Gastroesophageal sphincter (tissue), 4 donors: ENCODE data around the gene ALK. TPM values are rescaled to one million over a fixed set of nuclear protein-coding genes. Genes with fewer than 3 reads are reported as not detected.

Source experiments
- ATAC-seq: fragments of 150-250 bp; one replicate; pipeline ENCODE4 v1.9.1; 2016; ENCODE audit warnings: mild to moderate bottlenecking, moderate library complexity
- H3K27ac ChIP-seq, 4 donors: fragments of 200-600 bp; sonication (generic) in 3 of 4; 1 replicate in 3 of 4; 2 replicates in 1 of 4; pipeline ENCODE4 v1.5.1; 2016 to 2019
- H3K27me3 ChIP-seq: fragments of 200-600 bp; sonication (generic); one replicate; pipeline ENCODE4 v1.5.1; 2019
- H3K36me3 ChIP-seq, 2 donors: fragments of 200-600 bp; sonication (generic); one replicate each; pipeline ENCODE4 v1.5.1; 2019; ENCODE audit warnings: control low read depth in 1 of 2
- H3K4me1 ChIP-seq, 3 donors: fragments of 200-600 bp; sonication (generic); 1 replicate in 2 of 3; 2 replicates in 1 of 3; pipeline ENCODE4 v1.5.1; 2016 to 2019; ENCODE audit warnings: control low read depth in 2 of 3
- H3K4me3 ChIP-seq, 2 donors: fragments of 200-600 bp; sonication (generic); one replicate each; pipeline ENCODE4 v1.5.1; 2019; ENCODE audit warnings: mild to moderate bottlenecking in 1 of 2, moderate library complexity in 1 of 2
- H3K9me3 ChIP-seq, 3 donors: fragments of 200-600 bp; sonication (generic); one replicate each; pipeline ENCODE4 v1.5.1; 2017 to 2019; ENCODE audit warnings: control low read depth in 2 of 3
- CTCF ChIP-seq, 4 experiments: fragments of 200-600 bp in 2 of 4; fragments of 450-650 bp in 2 of 4; sonication (generic) in 1 of 4; IDR thresholded peaks; one replicate each; pipeline ENCODE4 v1.5.1; 2017 to 2019; ENCODE audit warnings: antibody characterized with exemption in 4 of 4, mild to moderate bottlenecking in 2 of 4, moderate library complexity in 2 of 4
- EP300 ChIP-seq: sonication (generic); formaldehyde crosslinking; IDR thresholded peaks from one replicate; pipeline ENCODE4 v1.6.1; 2017; ENCODE audit warnings: antibody characterized with exemption, mild to moderate bottlenecking
- POLR2A ChIP-seq, 2 donors: fragments of 450-650 bp; IDR thresholded peaks; one replicate each; pipeline ENCODE4 v1.6.1; 2017; ENCODE audit warnings: antibody characterized with exemption in 2 of 2, mild to moderate bottlenecking in 2 of 2, moderate library complexity in 1 of 2
- POLR2AphosphoS5 ChIP-seq: sonication (generic); formaldehyde crosslinking; IDR thresholded peaks from one replicate; pipeline ENCODE4 v1.6.1; 2017; ENCODE audit warnings: antibody characterized with exemption
- WGBS, 2 donors: methylation state at CpG; one replicate each; pipeline ENCODE4 v1.1.5; 2018; ENCODE audit warnings: low coverage in 1 of 2; 5-methylcytosine and 5-hydroxymethylcytosine counted together
- total RNA-seq, 4 donors: library from RNA; depleted of rRNA; stranded (reverse); fragments of >200 nt; gene quantifications; one replicate each; pipeline ENCODE4 v1.1.0, GENCODE V29; 2016

The ALK gene
- total RNA-seq, 4 donors from 2014 or later: 0.94 to 1.6 (median 1.1) TPM

DNA sequence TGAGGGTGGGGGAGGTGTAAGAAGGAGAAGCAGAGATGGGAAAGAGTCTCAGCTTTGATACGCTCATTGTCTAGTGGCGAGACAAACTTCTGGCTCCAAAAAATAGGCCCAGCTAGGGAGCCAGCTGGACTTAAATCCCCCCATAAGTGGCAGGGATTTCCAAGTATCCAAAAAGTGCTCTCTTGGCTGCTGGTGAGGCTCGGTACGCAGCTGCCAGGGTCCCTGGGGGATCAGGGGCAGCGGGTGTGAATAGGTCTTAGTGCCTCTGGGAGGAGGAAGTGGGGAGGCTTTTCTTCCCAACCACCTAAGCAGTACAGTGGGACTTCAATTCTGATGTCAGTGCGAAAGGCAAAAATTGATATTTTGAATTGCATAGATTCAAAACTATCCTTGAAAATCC is 73.5 kb downstream of the ALK start:
- no peak for ATAC-seq
- Histone ChIP-seq H3K36me3 (no peaks in the 10 kb centered on the region), H3K4me3 (no peak overlapping the region), H3K27ac (no peak overlapping the region), H3K4me1 (no peaks in the 10 kb centered on the region), H3K27me3 (no peaks in the 10 kb centered on the region), H3K9me3 (peaks cover 0 to 14% (median 0%) of the 10 kb centered on the region in 3 donors)
- TF ChIP-seq CTCF (IDR thresholded peaks at IDR 0.05) (no peak), POLR2A (IDR thresholded peaks at IDR 0.05) (no peak)
- 63 to 75% methylated on average over 3 to 5 of the region's 6 CpGs for WGBS, 2 donors

DNA sequence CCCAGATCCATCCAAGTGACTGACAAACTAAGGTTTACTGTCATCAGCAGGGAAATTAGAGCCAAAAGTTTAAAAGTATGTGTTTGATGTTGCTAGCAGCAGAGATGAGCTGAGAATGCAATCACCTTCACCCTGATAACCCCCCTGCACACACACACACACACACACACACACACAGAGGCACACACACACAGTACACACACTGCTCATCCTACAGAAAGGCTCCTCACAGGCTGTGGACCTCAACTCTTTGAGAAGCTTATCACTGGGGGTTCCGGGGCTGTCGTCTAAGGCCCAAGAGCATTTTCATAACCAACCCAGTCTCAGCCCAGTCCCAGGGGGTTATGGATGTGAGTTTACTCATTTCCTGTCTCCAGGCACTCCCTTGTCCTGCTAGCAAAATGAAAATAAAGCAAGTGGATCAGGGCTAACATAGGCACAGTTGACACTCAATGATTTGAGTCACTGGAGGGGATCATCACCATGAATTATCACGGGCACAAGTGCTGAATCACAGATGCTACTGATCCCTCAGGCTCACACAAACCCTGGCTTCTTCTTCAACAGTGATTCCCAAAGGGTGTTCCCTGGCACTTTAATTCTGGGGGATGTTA is 76.6 kb downstream of the ALK start:
- Histone ChIP-seq H3K4me3 (no peak overlapping the region), H3K4me1 (peaks cover 0 to 4% (median 0%) of the 10 kb centered on the region in 3 donors), H3K27ac (no peak overlapping the region), H3K36me3 (no peaks in the 10 kb centered on the region), H3K9me3 (no peaks in the 10 kb centered on the region), H3K27me3 (no peaks in the 10 kb centered on the region)
- WGBS, 2 donors: 58 to 80% methylated on average over 2 to 3 of the region's 3 CpGs
- ATAC-seq: no peak
- TF ChIP-seq EP300: no peak
- TF ChIP-seq CTCF (IDR thresholded peaks at IDR 0.05): no peak
- no peak for TF ChIP-seq POLR2AphosphoS5
- no peak for TF ChIP-seq POLR2A (IDR thresholded peaks at IDR 0.05)

DNA sequence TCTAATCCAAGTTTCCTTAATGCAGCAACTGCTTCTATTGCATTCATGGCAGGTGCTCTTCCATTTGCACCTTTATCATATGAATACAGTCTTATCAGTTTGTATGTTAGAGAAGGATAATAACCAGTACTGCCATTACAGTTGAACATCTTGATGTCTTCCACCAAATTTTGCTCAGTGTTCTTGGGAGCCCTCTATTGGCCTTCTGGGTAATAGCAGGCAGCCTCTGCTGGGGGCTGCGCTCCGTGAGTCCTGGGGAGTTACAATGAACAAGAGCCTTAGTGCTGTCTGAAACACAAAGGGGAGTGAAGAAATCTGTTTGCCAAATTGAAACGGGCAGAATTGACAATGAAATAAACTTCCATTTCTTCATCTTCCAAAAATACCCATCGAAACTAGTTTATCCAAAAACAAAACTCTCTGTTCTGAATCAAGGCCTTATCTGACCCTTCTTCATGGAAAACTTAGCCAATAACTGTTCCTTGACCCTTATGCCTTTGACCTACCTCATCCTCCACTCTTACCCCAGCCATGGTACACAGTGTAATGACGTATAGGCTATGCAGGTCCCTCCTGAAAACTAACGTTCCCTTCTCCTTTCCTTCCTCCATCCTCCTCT is 79.9 kb downstream of the ALK start:
- no peaks in the 10 kb centered on the region for H3K36me3 ChIP-seq
- peaks cover 0 to 4% (median 0%) of the 10 kb centered on the region in 3 donors for H3K4me1 ChIP-seq
- H3K4me3 ChIP-seq: no peak overlapping the region
- H3K27ac ChIP-seq: no peak overlapping the region
- ATAC-seq: peak; percentile 50
- peaks cover 0 to 17% (median 0%) of the 10 kb centered on the region in 3 donors for H3K9me3 ChIP-seq
- TF ChIP-seq CTCF (IDR thresholded peaks at IDR 0.05) (peak; percentile 67 to 86 (median 76)), POLR2A (IDR thresholded peaks at IDR 0.05) (no peak)
- WGBS, 2 donors: 22 to 56% methylated on average over 4 to 6 of the region's 6 CpGs
- no peaks in the 10 kb centered on the region for H3K27me3 ChIP-seq

GRCh38 chr2:29839306-29839705 is 82.1 kb downstream of the ALK start:
- no peaks in the 10 kb centered on the region for H3K36me3 ChIP-seq
- H3K27me3 ChIP-seq: no peaks in the 10 kb centered on the region
- 80 to 96% methylated on average over 4 of the region's 4 CpGs for WGBS, 2 donors
- no peak overlapping the region for H3K27ac ChIP-seq
- peaks cover 0 to 4% (median 0%) of the 10 kb centered on the region in 3 donors for H3K4me1 ChIP-seq
- TF ChIP-seq CTCF (IDR thresholded peaks at IDR 0.05) (no peak), EP300 (no peak), POLR2A (IDR thresholded peaks at IDR 0.05) (no peak), POLR2AphosphoS5 (no peak)
- no peak overlapping the region for H3K4me3 ChIP-seq
- peaks cover 0 to 20% (median 0%) of the 10 kb centered on the region in 3 donors for H3K9me3 ChIP-seq
- no peak for ATAC-seq

DNA sequence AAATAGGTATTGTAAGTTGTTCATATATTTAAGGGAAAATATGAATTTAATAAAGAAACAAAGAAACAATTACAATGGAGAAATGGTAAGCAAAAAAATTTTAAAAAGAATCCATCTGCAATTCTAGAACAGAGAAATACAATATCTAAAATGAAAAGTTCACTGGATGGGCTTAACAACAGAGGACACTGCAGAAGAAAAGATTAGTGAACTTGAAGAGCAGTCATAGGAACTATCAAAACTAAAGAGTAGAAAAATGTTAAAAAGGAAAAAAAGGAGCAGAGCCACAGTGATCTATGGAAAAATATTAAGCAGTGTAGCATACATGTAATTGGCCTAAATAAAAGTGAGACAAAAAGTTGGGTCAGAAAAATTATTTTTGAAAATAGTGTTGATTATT is 83.5 kb downstream of the ALK start:
- Histone ChIP-seq H3K9me3 (peaks cover 0 to 20% (median 0%) of the 10 kb centered on the region in 3 donors), H3K27me3 (no peaks in the 10 kb centered on the region), H3K27ac (no peak overlapping the region), H3K4me3 (no peak overlapping the region), H3K36me3 (no peaks in the 10 kb centered on the region), H3K4me1 (peaks cover 0 to 4% (median 0%) of the 10 kb centered on the region in 3 donors)
- no peak for ATAC-seq
- no peak for TF ChIP-seq POLR2A (IDR thresholded peaks at IDR 0.05)
- TF ChIP-seq POLR2AphosphoS5: no peak
- no peak for TF ChIP-seq EP300
- TF ChIP-seq CTCF (IDR thresholded peaks at IDR 0.05): no peak
